Activated CD8-positive, alpha-beta memory T cell treated with anti-CD3 and anti-CD28 coated beads for 48 hours (primary cell): Measurements from ENCODE around the gene NELFB.

ENCODE experiments used
- DNase-seq, 3 experiments: peaks; one replicate each; pipeline ENCODE4 v3.0.0-alpha.2; 2020; ENCODE audit warnings: low read depth in 2 of 3, low spot score in 2 of 3

Gene NELFB

GRCh38 chr9:137302449-137303150, 47.5 kb downstream of the NELFB start:
- DNase-seq, result no peak

DNA sequence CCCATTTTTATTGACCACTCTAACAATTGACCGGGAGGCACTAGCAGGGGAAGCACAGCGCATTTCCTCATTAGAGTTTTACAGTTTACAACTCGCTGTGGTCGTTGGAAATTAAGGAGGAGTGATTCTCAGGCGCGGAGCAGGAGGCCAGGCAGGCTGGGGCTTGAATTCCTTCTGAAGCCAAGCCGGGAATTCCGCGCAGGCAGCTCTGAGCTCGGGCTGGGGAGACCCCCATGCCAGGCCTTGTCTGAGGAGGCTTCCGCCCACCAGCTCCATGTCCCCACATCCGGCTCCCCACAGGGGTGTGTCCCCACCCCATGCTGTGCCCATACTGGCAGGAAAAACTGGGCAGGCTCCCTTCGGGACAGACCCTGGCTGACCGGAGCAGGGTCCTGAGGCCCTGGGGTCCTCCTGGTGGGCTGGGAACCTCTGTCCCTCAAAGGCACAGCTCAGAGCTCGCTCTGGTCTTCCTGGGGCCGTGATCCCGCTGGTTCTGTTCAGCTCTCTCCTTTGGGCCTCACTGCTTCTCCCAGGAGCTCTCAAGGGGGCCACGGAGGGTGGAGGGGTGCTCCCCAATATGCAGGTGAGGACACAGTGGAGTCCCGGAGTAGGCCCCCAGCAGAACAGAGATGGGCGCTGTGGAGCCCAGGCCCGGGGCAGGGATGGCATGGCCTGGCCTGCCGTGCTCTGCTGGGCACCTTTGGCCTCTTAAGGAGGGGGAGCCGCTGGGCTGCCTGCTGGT, 48.2 kb downstream of the NELFB start:
- no peak for DNase-seq

- DNase-seq, result no peak
Observed at GRCh38 chr9:137303893-137304382, 48.8 kb downstream of the NELFB start.

GRCh38 chr9:137304383-137305059, 49.4 kb downstream of the NELFB start:
- no peak for DNase-seq

DNA sequence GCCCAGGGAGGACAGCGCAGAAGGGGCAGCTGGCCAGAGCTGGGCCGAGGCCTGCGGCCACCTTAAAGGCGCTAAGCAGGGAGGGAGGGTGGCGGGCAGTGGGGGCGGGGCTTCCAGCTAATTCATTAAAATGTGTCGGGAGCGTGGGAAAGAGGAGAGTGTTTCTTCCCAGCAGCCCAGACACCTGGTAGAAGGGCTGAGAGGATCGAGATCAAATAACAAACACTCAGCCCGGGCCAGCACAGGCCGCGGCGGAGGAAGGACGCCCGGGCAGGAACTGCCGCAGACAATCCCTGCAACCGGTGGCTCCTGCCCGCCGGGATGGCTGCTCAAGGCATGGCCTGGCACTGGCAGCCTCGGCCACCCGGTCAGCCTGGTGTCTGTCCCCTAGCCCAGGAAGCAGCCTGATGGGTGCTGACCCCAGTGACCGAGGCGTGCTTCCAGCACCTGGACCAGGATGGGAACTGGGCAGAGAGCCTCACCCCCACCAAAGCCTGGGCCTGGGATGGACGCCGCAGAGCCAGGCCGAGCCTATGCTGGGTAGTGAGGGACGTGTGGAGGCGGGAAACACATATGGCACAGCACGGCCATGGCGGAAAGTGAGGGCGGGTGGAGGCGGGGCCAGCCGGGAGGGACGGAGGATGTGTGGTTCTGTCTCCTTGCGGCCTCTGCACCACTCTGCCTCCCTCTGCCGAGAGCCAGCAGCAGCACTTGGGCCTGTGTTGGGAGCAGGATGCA, 50.1 kb downstream of the NELFB start:
- DNase-seq, result no peak

- DNase-seq, result no peak
Observed at GRCh38 chr9:137305798-137306065, 50.6 kb downstream of the NELFB start.

- no peak for DNase-seq
Observed at GRCh38 chr9:137306066-137306849, 51.1 kb downstream of the NELFB start.

DNA sequence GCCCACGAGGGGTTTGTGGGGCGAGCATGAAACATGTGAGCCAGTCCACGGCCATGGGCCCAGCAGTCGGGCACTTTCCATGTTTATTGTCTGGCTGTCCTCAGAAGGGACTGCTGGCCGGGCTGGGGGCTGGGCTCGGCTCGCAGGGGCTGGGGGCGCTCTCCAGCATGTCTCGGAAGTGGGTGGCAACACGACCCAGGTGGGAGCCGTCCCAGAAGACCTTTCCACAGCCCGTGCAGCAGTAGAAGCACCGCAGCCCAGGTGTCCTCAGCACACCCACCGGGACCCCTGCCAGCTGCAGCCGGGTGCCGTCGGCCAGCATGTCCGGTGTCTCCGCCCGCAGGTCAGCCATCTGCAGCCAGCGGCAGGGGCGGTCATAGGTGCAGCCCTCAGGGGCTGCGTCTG, 51.7 kb downstream of the NELFB start:
- no peak for DNase-seq

- DNase-seq, result no peak
Observed at GRCh38 chr9:137307255-137308056, 52.3 kb downstream of the NELFB start.

DNA sequence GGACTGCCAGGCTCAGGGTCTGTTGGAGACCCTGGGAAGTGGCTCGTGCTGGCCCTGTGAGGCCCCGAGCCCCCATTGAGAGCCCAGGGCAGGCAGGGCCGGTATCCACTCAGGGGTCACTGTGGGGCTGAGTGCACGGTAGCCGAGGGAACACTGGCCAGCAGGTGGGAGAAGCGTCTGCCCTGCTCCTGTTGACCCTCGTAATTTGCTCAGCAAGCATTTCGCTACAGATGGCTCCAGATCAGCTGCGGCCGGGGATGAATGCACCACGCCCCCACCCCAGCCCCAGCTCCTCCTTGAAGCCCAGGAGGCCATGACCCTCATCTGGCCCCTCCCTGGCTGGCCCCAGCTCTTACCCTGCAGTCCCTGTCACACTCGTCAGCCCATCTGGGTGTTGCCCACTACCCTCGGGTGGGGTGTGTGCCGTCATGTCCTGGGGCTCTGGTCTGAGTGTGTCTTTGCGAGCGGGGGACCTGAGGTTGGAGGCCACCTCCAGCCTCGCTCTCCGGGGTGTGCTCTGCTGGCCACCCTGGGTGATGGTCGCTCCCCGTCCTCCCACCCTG, 53.0 kb downstream of the NELFB start:
- no peak for DNase-seq

- no peak for DNase-seq
Observed at GRCh38 chr9:137309368-137310188, 54.5 kb downstream of the NELFB start.

- no peak for DNase-seq
Observed at GRCh38 chr9:137310189-137311052, 55.3 kb downstream of the NELFB start.

- DNase-seq, result no peak
Observed at GRCh38 chr9:137311171-137311985, 56.3 kb downstream of the NELFB start.

DNA sequence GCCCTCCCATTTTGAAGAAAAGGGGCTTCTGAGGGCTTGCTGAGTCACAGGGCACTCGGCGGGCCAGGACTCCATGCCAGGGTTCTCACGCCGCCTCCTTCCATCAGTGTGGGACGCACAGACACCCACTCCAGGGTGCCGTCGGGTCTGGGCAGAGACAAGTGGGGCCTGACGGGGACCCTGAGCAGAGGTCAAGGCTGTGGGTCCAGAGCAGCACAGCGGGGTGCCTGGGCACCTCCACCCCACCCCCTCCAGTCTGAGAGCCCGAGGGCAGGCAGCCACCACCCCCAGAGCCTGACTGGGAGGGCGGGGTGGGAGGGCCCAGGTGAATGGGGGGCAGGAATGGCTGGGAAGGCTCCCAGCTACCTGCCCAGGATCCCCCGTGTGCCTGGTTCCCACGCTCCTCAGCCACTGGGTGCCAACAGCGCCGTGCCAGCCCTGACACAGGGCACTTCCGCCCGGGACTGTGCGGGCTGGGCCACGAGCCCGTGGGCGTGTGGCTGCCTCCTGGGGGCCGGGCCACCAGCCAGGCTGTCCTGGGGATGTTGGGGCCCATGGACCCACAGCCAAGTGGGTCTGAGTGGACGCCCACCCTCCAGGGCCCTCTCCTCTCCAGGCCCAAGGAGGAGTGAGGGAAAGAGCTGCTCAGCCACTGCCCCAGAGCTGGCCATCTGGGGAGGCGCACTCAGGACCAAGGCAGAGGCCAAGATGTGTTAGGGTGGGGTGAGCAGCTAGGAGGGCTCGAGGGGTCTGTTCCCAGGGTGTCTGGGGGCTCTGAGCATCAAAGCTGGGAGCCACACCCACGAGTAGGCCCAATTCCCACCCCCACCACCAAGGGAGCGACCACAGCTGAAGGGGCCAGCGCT, 57.1 kb downstream of the NELFB start:
- DNase-seq, result no peak

- DNase-seq, result no peak
Observed at GRCh38 chr9:137312852-137313325, 57.8 kb downstream of the NELFB start.
